NCI-H1417 treated with DMSO at 0.1 percent for 48 hours (cell line): ENCODE results near the gene TCTA.

Experiments
- DNase-seq: peaks from one replicate; lab custom pipeline; 2025; lab: John Stamatoyannopoulos, UW

TCTA gene

DNA sequence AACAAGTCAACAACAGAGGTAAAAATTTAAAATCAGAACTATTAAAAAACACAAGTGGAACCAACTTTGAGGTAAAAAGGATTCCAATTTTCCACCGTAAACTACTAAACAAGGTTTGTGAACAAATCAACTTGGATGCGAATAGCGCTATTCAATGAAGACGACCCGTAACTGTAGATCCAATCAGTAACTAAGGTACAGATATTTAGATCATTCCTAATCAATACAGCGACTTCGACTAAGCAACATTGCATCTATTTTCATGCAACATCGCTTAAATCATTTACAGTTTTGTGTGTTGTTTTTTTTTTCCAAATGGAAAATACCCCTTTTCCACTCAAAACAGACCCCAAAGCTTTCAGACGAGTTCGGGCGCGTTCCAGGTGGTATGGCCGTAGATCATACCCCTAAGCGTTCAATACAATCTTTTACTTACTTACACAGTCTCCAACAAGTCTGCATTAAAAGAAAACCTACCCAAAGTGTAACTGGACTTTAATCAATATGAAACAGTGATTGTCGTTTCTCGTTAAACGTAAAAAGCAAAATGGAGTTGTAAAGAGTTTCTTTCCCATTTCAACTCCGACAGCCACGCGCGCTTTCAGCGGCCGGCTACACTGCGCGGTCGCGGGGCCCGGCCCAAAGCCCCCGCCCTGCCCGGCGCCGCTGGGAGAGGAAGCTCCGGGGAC lies 1.2 kb upstream of the TCTA start:
- DNase-seq, result no peak

DNA sequence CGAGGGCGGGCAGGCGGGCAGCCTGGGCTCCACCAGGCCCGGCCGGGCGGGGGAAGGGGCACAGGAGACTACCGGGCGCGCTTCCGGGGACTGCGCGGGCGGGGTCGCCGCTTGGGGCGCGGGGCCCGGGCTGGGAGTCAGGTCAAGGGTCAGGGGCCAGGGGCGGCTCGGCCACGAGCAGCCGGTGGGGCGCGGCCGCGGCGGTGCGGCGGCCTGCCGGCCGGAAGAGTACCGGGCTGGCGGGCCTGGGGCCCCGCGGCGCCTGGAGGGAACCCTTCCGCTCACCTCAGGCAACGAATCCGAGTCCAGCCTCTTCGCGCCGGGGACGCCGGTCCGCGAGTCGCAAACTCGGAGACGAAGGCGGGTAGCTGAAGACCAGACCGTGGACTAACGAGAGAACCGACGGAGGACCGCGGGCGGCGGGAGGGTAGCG lies 672 bp upstream of the TCTA start:
- DNase-seq, result no peak

DNA sequence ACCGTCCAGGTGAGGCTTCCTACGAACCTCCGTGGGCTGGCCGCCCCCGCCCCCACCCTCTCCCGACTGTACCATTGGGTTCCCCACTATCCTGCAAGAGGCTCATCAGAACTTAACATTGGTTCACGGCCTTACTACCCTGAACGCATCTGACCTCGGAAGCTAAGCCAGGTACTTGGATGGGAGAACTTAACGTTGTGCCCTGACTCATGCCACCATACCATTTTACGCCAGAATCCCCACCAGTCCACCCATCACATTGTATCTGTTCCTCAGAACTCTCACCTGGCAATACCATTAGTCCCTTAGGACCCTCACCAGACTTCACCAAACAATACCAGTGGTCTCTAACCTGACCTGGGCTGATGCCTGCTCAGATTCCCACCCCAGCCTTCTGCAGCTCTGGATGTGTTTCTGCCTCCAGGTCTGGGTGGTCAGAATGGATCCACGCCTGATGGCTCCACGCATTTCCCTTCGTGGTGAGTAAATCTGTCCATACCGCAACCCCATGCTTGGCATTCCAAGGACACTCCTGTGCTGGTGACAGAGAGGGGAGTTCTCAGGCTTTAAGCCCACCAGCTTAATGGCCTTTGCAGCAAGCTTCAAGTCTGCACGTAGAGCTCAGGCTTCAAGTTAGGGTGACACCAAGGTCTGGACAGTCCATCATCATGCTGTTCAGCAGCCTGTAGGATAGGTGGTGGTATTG lies 562 bp downstream of the TCTA start:
- no peak for DNase-seq

DNA sequence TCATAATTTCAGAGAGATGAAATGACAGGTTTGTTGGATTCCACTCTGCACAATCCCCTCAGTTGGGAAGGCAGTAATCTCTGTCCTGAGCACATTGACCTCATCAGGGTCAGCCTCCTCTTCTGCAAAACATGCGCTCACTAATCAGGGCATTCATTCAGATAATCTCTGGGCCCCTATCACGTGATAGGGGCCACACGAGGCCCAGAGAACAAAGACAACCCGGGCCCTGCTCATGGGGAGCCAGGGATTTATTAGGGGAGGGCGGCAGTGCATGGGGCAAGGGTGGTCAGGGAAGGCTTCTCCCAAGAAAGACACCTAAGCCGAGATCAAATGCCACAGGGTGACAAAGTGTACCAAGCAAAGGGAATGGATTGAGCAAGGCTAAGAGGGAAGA lies 1.1 kb downstream of the TCTA start:
- no peak for DNase-seq

DNA sequence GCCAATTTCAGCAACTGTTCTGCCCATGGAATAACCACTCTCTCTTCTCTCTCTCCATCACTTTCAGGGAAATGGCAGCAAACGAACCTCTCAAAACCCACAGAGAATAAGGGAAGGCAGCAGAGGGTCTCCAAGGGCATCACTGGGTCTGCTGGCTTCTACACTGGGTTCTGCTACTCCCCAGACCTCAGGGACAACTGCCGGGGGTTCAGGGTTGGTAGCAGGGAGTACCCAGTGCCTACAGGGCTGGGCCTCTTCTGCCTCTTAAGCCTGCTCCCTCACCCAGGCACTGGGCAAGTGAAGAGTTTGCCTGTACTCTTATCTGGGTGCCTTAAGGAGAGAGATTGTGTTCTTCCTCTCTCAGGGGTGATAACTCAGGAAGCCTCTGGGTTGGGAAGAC lies 2.5 kb downstream of the TCTA start:
- no peak for DNase-seq

DNA sequence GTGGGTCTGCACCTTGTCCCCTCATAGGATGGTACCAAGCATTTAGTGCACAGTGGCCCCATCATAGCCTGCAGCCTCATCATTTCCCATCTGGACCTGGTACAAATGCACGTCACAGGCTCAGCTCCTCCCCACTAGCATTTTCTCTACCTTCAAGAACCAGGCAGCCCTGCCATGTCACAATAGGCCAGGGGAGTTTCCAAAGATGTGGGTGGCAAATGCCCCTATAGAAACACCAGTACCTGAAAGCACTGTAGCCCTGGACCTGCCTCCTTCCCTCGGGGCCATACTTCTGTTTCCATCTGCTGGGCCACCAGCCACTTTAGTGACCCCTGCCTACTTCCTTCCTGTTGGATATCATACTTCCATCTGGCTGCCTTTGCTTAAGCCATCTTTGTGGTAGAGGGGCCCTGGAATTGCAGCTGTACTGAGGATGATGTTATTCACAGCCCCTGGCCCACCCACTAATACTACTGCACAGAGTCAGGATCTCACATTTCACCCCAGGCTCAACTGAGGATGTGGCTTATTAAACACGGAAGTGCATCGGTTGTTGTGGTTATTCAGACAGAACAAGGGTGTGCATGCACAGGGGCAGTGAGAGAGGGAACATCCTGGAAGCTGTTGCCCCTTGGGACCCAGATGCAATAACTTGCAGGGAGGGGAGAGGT lies 3.8 kb downstream of the TCTA start:
- no peak for DNase-seq

DNA sequence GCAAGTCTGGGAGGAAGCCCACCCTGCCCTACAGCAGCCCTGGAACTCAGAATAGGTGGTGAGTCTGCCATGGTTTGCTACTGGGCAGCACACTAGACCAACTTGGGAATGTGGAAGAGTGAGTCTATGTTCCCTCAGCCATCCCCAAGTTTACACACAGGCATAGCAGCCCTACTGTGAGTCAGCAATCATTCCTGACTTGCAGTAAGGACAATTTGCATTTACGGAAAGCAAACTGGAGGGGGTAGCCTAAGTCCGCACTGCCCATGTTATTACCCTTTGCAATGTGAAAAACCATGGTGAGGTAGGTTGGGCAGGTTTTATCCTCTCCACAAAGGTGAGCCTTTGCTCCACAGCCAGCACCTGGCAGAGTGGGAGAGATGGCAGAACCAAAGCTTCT lies 4.6 kb downstream of the TCTA start:
- DNase-seq, result no peak

DNA sequence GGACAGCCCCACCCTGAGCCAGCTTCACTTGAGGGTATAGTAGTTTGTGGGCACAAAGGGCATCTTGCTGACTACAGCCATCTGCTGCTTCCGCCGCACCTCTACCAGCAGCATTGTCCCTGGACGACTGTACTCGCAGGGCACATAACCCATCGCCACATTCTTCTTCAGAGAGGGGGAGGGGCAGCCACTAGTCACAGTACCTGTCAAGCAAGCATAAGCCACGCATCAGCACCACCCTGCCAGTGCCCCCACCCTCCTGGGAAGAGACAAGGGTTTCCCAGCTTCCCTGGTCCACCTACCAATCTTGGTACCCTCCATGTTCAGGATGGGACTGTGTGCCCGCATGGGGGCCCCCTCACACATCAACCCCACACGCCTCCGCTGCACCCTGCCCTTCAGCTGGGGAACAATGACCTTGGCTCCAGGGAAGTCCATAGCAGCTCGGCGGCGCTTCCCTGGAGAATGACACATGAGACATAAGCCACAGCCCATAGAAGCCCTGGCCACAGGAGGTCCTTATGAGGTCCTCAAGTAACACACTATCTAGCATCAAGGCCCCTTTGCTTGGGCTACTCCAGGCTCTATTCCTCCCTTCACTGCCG lies 5.4 kb downstream of the TCTA start:
- DNase-seq, result no peak

DNA sequence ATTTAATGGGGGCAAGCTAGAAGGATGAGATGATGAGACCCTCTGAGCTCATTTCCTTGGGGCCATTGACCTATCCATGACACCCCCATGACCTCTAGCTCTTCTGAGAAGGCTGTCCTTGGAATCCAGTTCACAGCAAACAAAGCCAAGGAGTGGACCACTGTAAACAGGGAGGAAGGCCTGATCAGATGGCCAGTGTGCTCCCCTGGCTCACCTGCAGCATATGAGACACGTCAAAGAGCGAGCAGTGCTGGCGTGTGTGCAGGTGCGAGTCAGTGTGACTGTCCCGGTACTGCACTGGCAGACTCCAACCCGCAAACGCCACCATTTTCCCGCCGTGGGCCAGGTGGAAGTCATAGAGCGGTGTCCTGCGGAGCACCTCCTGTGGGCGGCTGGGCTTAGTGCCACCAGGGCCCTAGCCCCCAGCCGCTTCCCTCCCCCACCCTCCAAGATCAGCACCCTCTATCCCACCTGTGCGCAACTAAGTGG lies 9.7 kb downstream of the TCTA start:
- no peak for DNase-seq

DNA sequence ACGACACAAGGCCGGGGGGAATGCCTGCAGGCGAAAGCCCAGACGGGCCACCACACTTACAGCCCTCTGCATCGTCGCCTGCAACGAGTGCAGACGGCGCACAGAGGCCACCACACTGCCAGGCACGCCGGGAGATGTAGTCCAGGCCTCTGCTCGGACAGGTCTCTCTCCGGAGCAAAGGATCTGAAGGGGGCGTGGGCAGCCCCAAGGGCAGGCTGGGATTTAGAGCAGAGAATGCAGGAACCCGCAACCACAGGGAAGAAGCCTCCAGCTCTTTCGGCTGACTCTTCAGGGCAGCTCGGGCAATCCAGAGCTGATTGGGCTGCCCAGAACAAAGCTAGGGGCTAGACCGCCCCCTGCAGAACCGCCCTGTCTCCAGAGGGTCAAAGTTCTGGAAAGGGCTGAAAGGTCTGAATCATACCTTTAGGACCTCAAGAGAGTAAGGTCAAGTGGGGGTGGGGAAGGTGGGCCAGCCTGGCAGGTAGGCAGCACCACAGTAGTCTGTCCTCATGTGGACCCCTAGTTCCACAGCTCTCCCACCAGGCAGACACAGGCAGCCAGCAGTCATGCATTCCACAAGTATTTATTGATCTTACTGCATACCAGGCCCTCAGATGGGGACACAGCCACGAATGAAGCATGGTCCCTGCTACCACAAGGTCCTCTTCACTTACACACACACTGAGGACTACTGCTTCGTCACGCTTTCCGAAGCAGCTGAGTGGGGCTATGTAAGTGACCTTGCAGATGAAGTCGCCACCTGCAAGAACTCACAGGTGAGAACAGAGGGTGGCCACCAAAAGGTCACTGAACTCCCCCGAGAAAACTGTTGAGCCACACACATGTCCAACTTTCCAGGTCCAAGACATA lies 10.4 kb downstream of the TCTA start, which contains the start of gene AMT:
Gene AMT (minus strand): TSS at position 95 of the 870 bp plus-strand sequence. CDS start 23 bp downstream, at position 72.
- no peak for DNase-seq

DNA sequence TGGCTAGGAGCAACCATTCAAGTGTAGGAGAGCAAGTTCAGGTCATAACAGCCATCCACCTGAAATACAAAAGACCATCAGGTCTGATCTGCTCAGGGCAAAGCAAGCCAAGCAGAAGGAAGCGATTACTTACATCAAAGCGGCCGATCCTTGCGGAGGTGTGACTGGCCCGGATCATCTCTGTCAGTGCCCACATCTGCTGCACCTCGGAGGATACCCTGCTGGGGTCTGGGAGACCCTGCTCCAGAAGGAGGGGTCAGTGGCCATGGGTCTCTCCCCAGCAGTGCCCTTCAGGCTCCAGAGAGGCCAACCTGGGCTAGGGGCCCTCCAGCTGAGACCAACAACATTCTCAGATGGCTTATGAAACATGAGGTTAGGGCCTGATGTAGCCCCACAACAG lies 12.6 kb downstream of the TCTA start:
- DNase-seq, result no peak

DNA sequence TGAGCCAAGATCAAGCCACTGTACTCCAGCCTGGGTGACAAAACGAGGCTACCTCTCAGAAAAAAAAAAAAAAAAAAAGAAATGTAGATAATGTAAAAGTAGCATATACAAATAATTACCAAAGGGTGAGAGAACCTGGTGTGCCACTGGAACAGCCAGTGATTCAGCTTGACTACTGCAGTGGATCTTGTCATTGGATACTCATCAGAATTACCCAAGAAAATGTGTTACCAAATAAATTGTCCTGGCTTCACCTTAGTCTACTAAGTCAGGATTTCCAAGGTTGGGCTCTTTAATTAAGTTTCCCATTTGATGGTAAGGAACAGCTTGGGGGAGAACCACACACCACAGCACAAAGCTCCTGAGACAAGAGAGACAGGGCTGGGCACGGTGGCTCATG lies 15.4 kb downstream of the TCTA start:
- no peak for DNase-seq

DNA sequence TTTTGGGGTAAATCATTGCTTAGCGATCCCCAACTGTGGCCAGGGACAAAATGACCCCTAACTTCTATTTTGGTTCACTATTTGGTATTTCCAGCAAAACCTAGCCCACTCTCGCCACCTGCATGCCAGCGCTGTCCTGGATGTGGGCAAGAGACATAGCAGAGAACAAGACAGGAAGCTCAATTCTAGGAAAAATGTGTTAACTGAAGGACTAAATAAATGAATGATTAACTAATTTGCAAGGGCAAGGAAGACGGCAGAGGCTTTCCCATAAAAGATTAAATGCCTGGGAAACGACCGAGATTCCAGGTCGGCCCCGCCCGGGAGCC lies 16.5 kb downstream of the TCTA start:
- DNase-seq, result no peak

DNA sequence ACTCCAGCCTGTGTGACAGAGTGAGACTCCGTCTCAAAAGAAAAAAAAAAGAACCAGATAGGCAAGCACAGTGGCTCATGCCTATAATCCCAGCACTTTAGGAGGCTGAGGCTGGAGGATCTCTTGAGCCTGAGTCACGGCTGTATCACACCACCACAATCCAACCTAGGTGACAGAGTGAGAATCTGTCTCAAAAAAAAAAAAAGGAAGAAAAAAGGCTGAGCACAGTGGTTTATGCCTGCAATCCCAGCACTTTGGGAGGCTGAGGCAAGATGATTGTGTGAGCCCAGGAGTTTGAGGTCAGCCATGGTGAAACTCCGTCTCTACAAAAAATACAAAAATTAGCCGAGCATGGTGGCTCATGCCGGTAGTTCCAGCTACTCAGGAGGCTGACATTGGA lies 22.5 kb downstream of the TCTA start:
- no peak for DNase-seq

DNA sequence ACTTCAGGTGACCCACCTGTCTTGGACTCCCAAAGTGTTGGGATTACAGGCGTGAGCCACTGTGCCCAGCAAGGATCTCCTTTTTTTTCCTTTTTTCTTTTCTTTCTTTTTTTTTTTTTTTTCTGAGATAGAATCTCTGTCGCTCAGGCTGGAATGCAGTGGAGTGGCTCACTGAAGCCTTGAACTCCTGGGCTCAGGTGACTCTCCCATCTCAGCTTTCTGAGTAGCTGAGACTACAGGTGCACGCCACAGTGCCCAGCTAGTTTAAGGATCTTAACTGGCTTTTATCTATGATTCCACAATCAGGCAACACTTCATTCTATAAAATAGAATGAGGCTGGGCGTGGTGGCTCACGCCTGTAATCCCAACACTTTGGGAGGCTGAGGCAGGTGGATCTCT lies 33.2 kb downstream of the TCTA start:
- DNase-seq, result no peak

DNA sequence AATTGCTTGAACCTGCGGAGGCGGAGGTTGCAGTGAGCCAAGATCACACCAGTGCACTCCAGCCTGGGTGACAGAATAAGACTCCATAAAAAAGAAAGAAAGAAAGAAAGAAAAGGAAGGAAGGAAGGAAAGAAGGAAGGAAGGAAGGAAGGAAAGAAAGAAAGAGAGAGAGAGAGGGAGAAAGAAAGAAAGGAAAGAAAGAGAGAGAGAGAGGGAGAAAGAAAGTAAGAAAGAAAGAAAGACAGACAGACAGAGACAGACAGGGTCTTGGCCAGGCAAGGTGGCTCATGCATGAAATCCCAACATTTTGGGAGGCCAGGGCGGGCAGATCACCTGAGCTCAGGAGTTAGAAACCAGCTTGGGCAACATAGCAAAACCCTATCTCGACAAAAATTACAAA lies 41.4 kb downstream of the TCTA start:
- DNase-seq, result no peak

DNA sequence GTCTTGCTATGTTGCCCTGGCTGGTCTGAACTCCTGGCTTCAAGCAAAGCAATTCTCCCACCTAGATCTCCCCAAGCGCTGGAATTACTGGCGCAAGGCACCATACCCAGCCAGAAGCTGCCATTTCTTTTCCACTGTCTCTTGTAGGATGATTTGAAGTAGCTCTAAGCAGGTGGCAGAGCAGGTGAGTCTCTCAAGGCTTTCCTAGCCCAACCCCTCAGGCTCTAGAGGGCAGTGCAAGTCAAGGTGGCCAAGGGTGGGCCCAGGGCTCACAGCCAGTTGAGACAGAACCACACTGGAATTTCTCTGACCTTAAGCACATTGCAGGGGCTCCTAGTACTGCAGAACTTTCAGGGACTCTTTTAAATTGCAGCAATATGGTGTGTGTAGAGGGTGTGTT lies 42.2 kb downstream of the TCTA start:
- DNase-seq, result no peak

DNA sequence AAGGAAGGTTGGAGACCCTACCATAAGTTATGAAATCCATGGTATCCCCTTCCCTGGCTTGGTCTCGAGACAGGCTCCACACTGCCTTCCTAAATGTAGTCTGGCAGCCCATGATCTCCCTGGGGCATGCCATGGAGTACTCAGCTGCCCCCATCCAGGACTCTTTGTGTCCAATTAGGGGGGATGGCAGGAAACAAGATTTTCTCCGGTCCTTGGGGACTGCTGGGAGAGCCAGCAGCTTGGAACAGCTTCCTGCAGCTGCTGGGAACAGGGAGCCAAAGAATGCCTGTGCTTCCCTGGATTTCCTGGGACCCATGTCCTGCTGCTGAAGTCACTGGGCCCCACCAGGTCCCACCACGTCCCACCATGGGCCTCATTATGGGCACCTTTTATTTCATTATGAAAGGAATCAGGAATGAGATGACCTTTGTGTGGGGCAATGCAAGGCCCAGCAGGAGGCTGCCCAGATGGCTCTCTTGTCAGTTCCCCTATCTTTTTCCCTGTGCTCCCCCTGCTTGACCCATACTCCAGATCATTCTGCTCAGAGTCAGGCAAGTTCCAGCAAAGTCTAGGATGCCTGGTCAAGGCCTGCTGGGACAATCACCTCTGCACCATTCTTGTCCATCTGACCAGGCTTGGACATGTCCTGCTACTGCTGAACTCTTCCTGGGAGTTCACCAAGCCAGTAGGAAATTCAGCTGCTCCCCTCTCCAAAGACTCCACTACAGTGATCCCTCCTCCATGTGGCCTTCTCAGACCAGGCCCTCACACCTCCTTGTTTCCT lies 42.9 kb downstream of the TCTA start:
- DNase-seq, result no peak

DNA sequence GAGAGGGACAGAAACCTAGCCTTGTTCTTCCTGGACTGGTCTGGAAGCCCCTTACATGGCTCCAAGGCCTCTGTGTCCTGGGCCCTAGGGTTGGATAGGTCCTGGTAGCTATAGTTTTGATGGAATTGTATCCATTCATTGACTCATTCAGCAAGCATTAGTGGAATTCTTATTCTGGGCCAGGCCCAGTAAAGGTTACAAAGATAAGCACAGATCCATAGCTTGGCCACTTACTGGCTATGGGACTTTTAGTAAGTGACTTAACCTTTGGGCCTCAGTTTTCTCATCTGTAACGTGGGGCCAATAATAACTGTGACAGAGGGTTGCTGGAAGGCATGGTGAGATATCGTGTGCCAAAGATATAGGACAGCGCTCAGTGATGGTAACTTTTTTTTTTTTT lies 44.2 kb downstream of the TCTA start:
- no peak for DNase-seq

DNA sequence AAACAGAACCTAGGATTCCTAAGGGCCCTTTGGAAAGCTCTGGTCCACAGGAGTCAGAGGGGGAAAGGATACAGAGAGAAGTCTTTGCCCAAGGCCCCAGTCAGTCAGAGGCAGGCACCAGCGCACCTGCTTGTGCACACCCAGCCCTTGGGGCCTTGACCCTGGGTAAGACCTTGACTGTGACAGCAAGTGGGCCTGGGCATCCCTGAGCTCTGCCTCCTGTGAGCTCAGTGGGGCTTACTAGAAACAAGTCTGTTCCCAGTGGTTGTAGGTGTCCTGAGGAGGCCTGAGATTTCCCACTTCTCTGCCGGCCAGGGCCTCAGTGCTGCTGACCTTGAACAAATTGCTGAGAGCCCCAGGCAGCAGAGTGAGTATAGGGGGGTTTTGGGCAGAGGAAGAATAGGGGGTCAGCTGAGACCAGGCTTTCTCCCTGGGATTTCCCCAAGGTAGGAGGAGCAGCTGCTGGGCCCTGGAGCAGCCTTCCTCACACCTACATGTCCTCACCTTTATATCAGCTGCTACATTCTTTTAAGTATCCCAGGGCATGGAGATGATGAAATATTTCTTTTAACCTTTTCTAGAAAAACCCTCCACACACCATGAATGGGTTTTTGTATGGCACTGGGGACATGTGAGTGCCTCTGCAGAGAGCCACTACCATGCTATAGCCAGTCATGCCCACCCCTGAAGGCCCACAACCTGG lies 48.1 kb downstream of the TCTA start:
- no peak for DNase-seq
